Activated B cell treated with CpG ODN at 0.5 μM for 24 hours (primary cell): ENCODE measurements around the gene MT3. TPM values are rescaled to one million over a fixed set of nuclear protein-coding genes. Genes with fewer than 3 reads are reported as not detected.
"Not testable (repeated sequence)": the region's sequence is repeated elsewhere in the genome, so short reads cannot be mapped to it uniquely, and the experiment has no call there.

Source experiments
- ATAC-seq: fragments of 200-7000 bp; cut with Tn5 transposase; one replicate; pipeline ENCODE4 v1.10.0; 2021; ENCODE audit warnings: low read depth, mild to moderate bottlenecking, moderate library complexity
- CTCF ChIA-PET: fragments of 350-600 bp; sonication (Branson Sonifier 250); formaldehyde crosslinking; loops from one replicate; lab custom pipeline; 2021; ENCODE audit warnings: antibody characterized with exemption; lab: Charles Lee
- POLR2A ChIA-PET: fragments of 350-600 bp; sonication (Branson Sonifier 250); formaldehyde crosslinking; loops from one replicate; lab custom pipeline; 2021; ENCODE audit warnings: antibody characterized with exemption; lab: Charles Lee
- DNase-seq: peaks from one replicate; pipeline ENCODE4 v3.0.0; 2022
- H3K27ac Mint-ChIP-seq: one replicate; pipeline ENCODE4 v1.8.0; 2020; ENCODE audit warnings: mixed read lengths
- H3K27me3 Mint-ChIP-seq: one replicate; pipeline ENCODE4 v1.8.0; 2021; ENCODE audit warnings: mixed read lengths
- H3K36me3 Mint-ChIP-seq: one replicate; pipeline ENCODE4 v1.8.0; 2021; ENCODE audit warnings: low read depth, mixed read lengths
- H3K4me1 Mint-ChIP-seq: one replicate; pipeline ENCODE4 v1.8.0; 2021; ENCODE audit warnings: mixed read lengths
- H3K4me3 Mint-ChIP-seq: one replicate; pipeline ENCODE4 v1.8.0; 2020; ENCODE audit warnings: mild to moderate bottlenecking, mixed read lengths
- H3K9me3 Mint-ChIP-seq: one replicate; pipeline ENCODE4 v1.8.0; 2020; ENCODE audit warnings: mixed read lengths
- CTCF ChIP-seq: fragments of 200-600 bp; IDR thresholded peaks from one replicate; pipeline ENCODE4 v1.8.0; 2022; ENCODE audit warnings: antibody characterized with exemption, mild to moderate bottlenecking
- intact Hi-C: fragments of 100-400 bp; cut with micrococcal nuclease; formaldehyde crosslinking; loops from one replicate; pipeline ENCODE4 v1.15.1; 2024
- total RNA-seq: library from RNA; stranded (reverse); gene quantifications from 2 replicates; pipeline ENCODE4 v1.2.3, GENCODE V29; 2022

Gene MT3
- total RNA-seq, 1 donor from 2014 or later: not detected

GRCh38 chr16:56577300-56577625 is 12.1 kb upstream of the MT3 start:
- Mint-ChIP-seq H3K27me3 (peaks cover 4% of the 10 kb centered on the region), H3K4me1 (no peaks in the 10 kb centered on the region), H3K9me3 (peaks cover 5% of the 10 kb centered on the region), H3K27ac (no peak overlapping the region), H3K36me3 (no peaks in the 10 kb centered on the region), H3K4me3 (no peak overlapping the region)
- DNase-seq (no peak), ATAC-seq (no peak)
- CTCF ChIA-PET: interaction anchor here (0.9 to 2.6 kb wide), 5 partner anchors 23 to 125 kb away, joined by 3 to 34 read pairs (median 3); no protein-coding TSS in a partner anchor
- no peak for TF ChIP-seq CTCF
- intact Hi-C loops: loop anchor here (1.0 to 10.0 kb wide), 5 partner anchors 23 to 590 kb away; partner anchors contain the start of gene MT1X
- POLR2A ChIA-PET: interaction anchor here (1.0 kb wide), 1 partner anchor 125 kb away, joined by 7 read pairs; no protein-coding TSS in a partner anchor

GRCh38 chr16:56580391-56581048 is 8.8 kb upstream of the MT3 start:
- ATAC-seq: no peak
- H3K4me3 Mint-ChIP-seq: no peak overlapping the region
- no peaks in the 10 kb centered on the region for H3K36me3 Mint-ChIP-seq
- ChIA-PET CTCF (no interaction called here), POLR2A (interaction anchor here (0.6 to 0.7 kb wide), 2 partner anchors 108 to 122 kb away, joined by 3 to 6 read pairs; no protein-coding TSS in a partner anchor)
- H3K27me3 Mint-ChIP-seq: peaks cover 20% of the 10 kb centered on the region
- no peak overlapping the region for H3K27ac Mint-ChIP-seq
- H3K9me3 Mint-ChIP-seq: no peaks in the 10 kb centered on the region
- DNase-seq: no peak
- TF ChIP-seq CTCF: no peak
- no peaks in the 10 kb centered on the region for H3K4me1 Mint-ChIP-seq
- intact Hi-C loops: no loop called here

- peaks cover 31% of the 10 kb centered on the region for H3K27me3 Mint-ChIP-seq
- H3K36me3 Mint-ChIP-seq, POLR2A ChIA-PET, H3K4me3 Mint-ChIP-seq, intact Hi-C loops, CTCF ChIA-PET, H3K4me1 Mint-ChIP-seq, H3K27ac Mint-ChIP-seq, DNase-seq, H3K9me3 Mint-ChIP-seq, ATAC-seq: not testable (repeated sequence)
These were observed 6.4 kb upstream of the MT3 start for GRCh38 chr16:56582911-56583310.

GRCh38 chr16:56583351-56584168 is 5.8 kb upstream of the MT3 start:
- Mint-ChIP-seq H3K4me1 (no peaks in the 10 kb centered on the region), H3K36me3 (no peaks in the 10 kb centered on the region), H3K27me3 (peaks cover 36% of the 10 kb centered on the region), H3K4me3 (no peak overlapping the region), H3K27ac (no peak overlapping the region), H3K9me3 (no peaks in the 10 kb centered on the region)
- intact Hi-C loops: no loop called here
- ATAC-seq: no peak
- no peak for DNase-seq
- ChIA-PET CTCF (no interaction called here), POLR2A (no interaction called here)
- TF ChIP-seq CTCF: no peak

- ATAC-seq: no peak
- Mint-ChIP-seq H3K4me1 (peaks cover 4% of the 10 kb centered on the region), H3K4me3 (no peak overlapping the region), H3K36me3 (no peaks in the 10 kb centered on the region), H3K27me3 (peaks cover 41% of the 10 kb centered on the region), H3K27ac (no peak overlapping the region), H3K9me3 (no peaks in the 10 kb centered on the region)
- DNase-seq: no peak
- intact Hi-C loops: no loop called here
- TF ChIP-seq CTCF: no peak
- ChIA-PET POLR2A (no interaction called here), CTCF (no interaction called here)
These were observed 5.1 kb upstream of the MT3 start for GRCh38 chr16:56584276-56584675.
